Endothelial cell of umbilical vein (primary cell): ENCODE measurements around the gene LALBA. TPM values are rescaled to one million over a fixed set of nuclear protein-coding genes. Genes with fewer than 3 reads are reported as not detected.

Experiments used
- BruUV-seq: library from RNA; stranded (reverse); fragments of 400-500 nt; replicated peaks from 2 replicates; lab custom pipeline; 2021; lab: Mats Ljungman, UMichigan
- CTCF ChIA-PET: fragments of 300-600, 350-600 bp; sonication (Branson Sonifier 250); formaldehyde crosslinking; loops from one replicate; lab custom pipeline; 2021; ENCODE audit warnings: antibody characterized with exemption, inconsistent platforms; lab: Charles Lee
- POLR2A ChIA-PET: fragments of 300-600, 350-600 bp; sonication (Branson Sonifier 250); formaldehyde crosslinking; loops from one replicate; lab custom pipeline; 2021; ENCODE audit warnings: antibody characterized with exemption, inconsistent platforms; lab: Charles Lee
- DNase-seq: peaks from one replicate; pipeline ENCODE4 v3.0.0-alpha.2; 2011; ENCODE audit warnings: low read depth, low spot score
- FAIRE-seq: peaks from 2 replicates; lab custom pipeline; 2011; peaks lifted over from hg19 to GRCh38; lab: Jason Lieb, UNC
- H2AFZ ChIP-seq: 2 replicates; pipeline ENCODE4 v1.6.0; 2012; ENCODE audit warnings: low read depth, low read length, control low read depth, inconsistent platforms
- H3K27ac ChIP-seq: 2 replicates; pipeline ENCODE4 v1.5.1; 2011; ENCODE audit warnings: low read depth, mild to moderate bottlenecking, control low read depth, low read length, moderate library complexity; ENCODE audit not compliant: insufficient read depth
- H3K27me3 ChIP-seq, 2 experiments: 2 replicates each; pipeline versions ENCODE4 v1.6.0 to v1.6.1; 2011; ENCODE audit warnings: low read length in 2 of 2, mixed read lengths in 1 of 2; ENCODE audit not compliant: control insufficient read depth in 2 of 2, insufficient read depth in 2 of 2
- H3K36me3 ChIP-seq, 2 experiments: 2 replicates in 1 of 2; 3 replicates in 1 of 2; pipeline ENCODE4 v1.5.1; 2011; ENCODE audit warnings: low read length in 2 of 2, mild to moderate bottlenecking in 1 of 2, moderate library complexity in 1 of 2; ENCODE audit not compliant: control insufficient read depth in 2 of 2, insufficient read depth in 2 of 2; ENCODE audit errors: extremely low read depth in 1 of 2
- H3K4me1 ChIP-seq: 3 replicates; pipeline ENCODE4 v1.5.1; 2011; ENCODE audit warnings: mild to moderate bottlenecking, low read length; ENCODE audit not compliant: control insufficient read depth, insufficient read depth; ENCODE audit errors: extremely low read depth
- H3K4me2 ChIP-seq: 2 replicates; pipeline ENCODE4 v1.6.1; 2011; ENCODE audit warnings: low read length, control low read depth, mixed read lengths; ENCODE audit not compliant: insufficient read depth
- H3K4me3 ChIP-seq, 3 experiments: fragments of 200-600 bp in 1 of 3; sonication (generic), shearing (Covaris generic) in 1 of 3; replicated peaks in 1 of 3; 2 replicates each; pipeline ENCODE4 v1.5.1; 2011 to 2016; ENCODE audit warnings: control low read depth in 3 of 3, low read length in 3 of 3, mild to moderate bottlenecking in 2 of 3, inconsistent platforms in 1 of 3, low read depth in 1 of 3, moderate library complexity in 1 of 3; ENCODE audit not compliant: insufficient read depth in 1 of 3
- H3K79me2 ChIP-seq: 2 replicates; pipeline ENCODE4 v1.6.0; 2012; ENCODE audit warnings: low read length, inconsistent platforms; ENCODE audit not compliant: control insufficient read depth, insufficient read depth
- H3K9ac ChIP-seq: replicated peaks from 2 replicates; pipeline ENCODE3; 2011; ENCODE audit warnings: low read length, control low read depth; ENCODE audit not compliant: insufficient read depth; ENCODE audit errors: extremely low read depth
- H3K9me1 ChIP-seq: replicated peaks from 3 replicates; pipeline ENCODE4 v1.6.0; 2011; ENCODE audit warnings: mild to moderate bottlenecking, low read length; ENCODE audit not compliant: control insufficient read depth, insufficient read depth; ENCODE audit errors: extremely low read depth
- H3K9me3 ChIP-seq: replicated peaks from 2 replicates; pipeline ENCODE4 v1.5.1; 2012; ENCODE audit warnings: low read length, inconsistent platforms; ENCODE audit not compliant: control insufficient read depth, insufficient read depth
- H4K20me1 ChIP-seq: replicated peaks from 2 replicates; pipeline ENCODE3; 2011; ENCODE audit warnings: mild to moderate bottlenecking, low read length; ENCODE audit not compliant: control insufficient read depth, insufficient read depth; ENCODE audit errors: extremely low read depth
- CTCF ChIP-seq, 2 donors: IDR thresholded peaks; 1 replicate in 1 of 2; 2 replicates in 1 of 2; pipeline ENCODE4 v1.5.1; 2011; ENCODE audit warnings: low read length in 2 of 2, mild to moderate bottlenecking in 2 of 2, moderate library complexity in 2 of 2, control low read depth in 1 of 2, inconsistent platforms in 1 of 2, low read depth in 1 of 2; ENCODE audit not compliant: insufficient read depth in 1 of 2; ENCODE audit errors: extremely low read depth in 1 of 2
- EZH2 ChIP-seq: IDR thresholded peaks from 2 replicates; pipeline ENCODE4 v1.6.1; 2012; ENCODE audit warnings: borderline replicate concordance, low read depth, mild to moderate bottlenecking, moderate library complexity, low read length, inconsistent platforms; ENCODE audit not compliant: severe bottlenecking
- FOS ChIP-seq: IDR thresholded peaks from 2 replicates; pipeline ENCODE4 v1.6.1; 2011; ENCODE audit warnings: mild to moderate bottlenecking, low read length, moderate library complexity, borderline replicate concordance; ENCODE audit not compliant: insufficient read depth
- GATA2 ChIP-seq: IDR thresholded peaks from 2 replicates; pipeline ENCODE4 v1.7.0; 2011; ENCODE audit warnings: low read depth, mild to moderate bottlenecking, moderate library complexity, mixed read lengths, low read length; ENCODE audit not compliant: insufficient read length, insufficient read depth
- JUN ChIP-seq: IDR thresholded peaks from 2 replicates; pipeline ENCODE4 v1.6.1; 2011; ENCODE audit warnings: borderline replicate concordance, low read depth; ENCODE audit not compliant: insufficient read length, insufficient read depth
- MAX ChIP-seq: IDR thresholded peaks from 2 replicates; pipeline ENCODE4 v1.6.1; 2011; ENCODE audit not compliant: insufficient read depth, insufficient read length
- MYC ChIP-seq: IDR thresholded peaks from one replicate; pipeline ENCODE4 v1.6.1; 2011; ENCODE audit warnings: mild to moderate bottlenecking, low read depth, low read length
- POLR2A ChIP-seq: IDR thresholded peaks from 2 replicates; pipeline ENCODE4 v1.6.1; 2012; ENCODE audit warnings: low read depth, mild to moderate bottlenecking, control low read depth, low read length
- POLR2AphosphoS5 ChIP-seq: IDR thresholded peaks from 2 replicates; pipeline ENCODE4 v1.6.1; 2012; ENCODE audit warnings: low read depth, mild to moderate bottlenecking, control low read depth, low read length, moderate library complexity; ENCODE audit not compliant: insufficient read depth
- dilution Hi-C: fragments of 300-500 bp; cut with MboI; formaldehyde crosslinking; loops from one replicate; pipeline ENCODE4 v1.15.0; 2019; ENCODE audit warnings: low sequenced_read_pairs; ENCODE audit not compliant: extremely low pct_ligation_motif_present
- intact Hi-C: fragments of 100-400 bp; cut with micrococcal nuclease; formaldehyde crosslinking; loops from one replicate; pipeline ENCODE4 v1.10.0; 2022
- polyA plus RNA-seq, 4 experiments: library from polyadenylated mRNA; depleted of rRNA in 3 of 4; stranded (reverse) in 3 of 4; unstranded in 1 of 4; fragments of >200 nt; gene quantifications; 2 replicates each; pipeline versions ENCODE4 v1.2.1 to v1.2.3, GENCODE V29; 2011 to 2012; ENCODE audit warnings: missing spikeins in 1 of 4
- total RNA-seq: library from RNA; stranded (reverse); gene quantifications from 2 replicates; pipeline ENCODE4 v1.2.3, GENCODE V29; 2021

LALBA gene
- total and polyA plus RNA-seq, 2 donors (not counting 3 experiments of a cell fraction or from before 2014, with no cell fraction given) = not detected

GRCh38 chr12:48532601-48533000, 37.2 kb downstream of the LALBA start:
- no peak overlapping the region for H3K4me2 ChIP-seq
- H3K4me3 ChIP-seq = no peak overlapping the region
- no peak for FAIRE-seq
- TF ChIP-seq POLR2A (no peak), JUN (no peak), MYC (no peak), MAX (no peak), GATA2 (no peak), POLR2AphosphoS5 (no peak)
- H2AFZ ChIP-seq = no peak overlapping the region
- POLR2A ChIA-PET = no interaction called here
- no peaks in the 10 kb centered on the region for H4K20me1 ChIP-seq
- H3K27ac ChIP-seq = no peak overlapping the region
- intact Hi-C loops (no loop called here), dilution Hi-C loops (no loop called here)
- H3K36me3 ChIP-seq = no peaks in the 10 kb centered on the region
- no peaks in the 10 kb centered on the region for H3K27me3 ChIP-seq
- CTCF ChIA-PET = no interaction called here
- no peaks in the 10 kb centered on the region for H3K79me2 ChIP-seq
- no peak for DNase-seq
- H3K9me1 ChIP-seq = no peaks in the 10 kb centered on the region
- H3K9me3 ChIP-seq = no peaks in the 10 kb centered on the region
- no peaks in the 10 kb centered on the region for H3K4me1 ChIP-seq
- no peak overlapping the region for H3K9ac ChIP-seq
- no TSS peak for BruUV-seq

GRCh38 chr12:48527891-48528670, 41.8 kb downstream of the LALBA start:
- Histone ChIP-seq H3K27ac (no peak overlapping the region), H3K4me3 (no peak overlapping the region), H3K27me3 (no peaks in the 10 kb centered on the region), H3K79me2 (no peaks in the 10 kb centered on the region), H3K9me1 (no peaks in the 10 kb centered on the region), H3K36me3 (no peaks in the 10 kb centered on the region), H3K9ac (no peak overlapping the region), H4K20me1 (no peaks in the 10 kb centered on the region), H2AFZ (no peak overlapping the region), H3K4me2 (no peak overlapping the region), H3K4me1 (no peaks in the 10 kb centered on the region), H3K9me3 (no peaks in the 10 kb centered on the region)
- TF ChIP-seq CTCF (IDR thresholded peaks at IDR 0.05; ENCODE audit: extremely low read depth in 1 of 2, insufficient read depth in 1 of 2, low read depth in 1 of 2, low read length in 2 of 2) (no peak), POLR2A (no peak), EZH2 (no peak), GATA2 (no peak), MYC (no peak), FOS (no peak)
- ChIA-PET CTCF (interaction anchor here (1.0 kb wide), 1 partner anchor 22 kb away, joined by 3 read pairs; no protein-coding TSS in a partner anchor), POLR2A (no interaction called here)
- BruUV-seq = no TSS peak
- intact Hi-C loops = no loop called here
- FAIRE-seq = no peak
- dilution Hi-C loops = no loop called here
- DNase-seq = no peak
